GM23338 (cell line): ENCODE measurements around the gene C16orf74.

Experiments
- CREB1 ChIP-seq: fragments of 250-450 bp; sonication (Bioruptor Pico); IDR thresholded peaks from 2 replicates; pipeline ENCODE4 v1.5.0; 2020; ENCODE audit warnings: low read depth, mild to moderate bottlenecking, moderate library complexity
- EZH2 ChIP-seq: fragments of 200-600 bp; sonication (generic); IDR thresholded peaks from one replicate; pipeline ENCODE4 v1.8.0; 2017; ENCODE audit warnings: antibody characterized with exemption, mild to moderate bottlenecking, low read depth; ENCODE audit not compliant: unreplicated experiment
- EZH2phosphoT487 ChIP-seq: fragments of 200-600 bp; sonication (generic); IDR thresholded peaks from one replicate; pipeline ENCODE4 v1.8.1; 2018; ENCODE audit warnings: antibody characterized with exemption; ENCODE audit not compliant: unreplicated experiment
- NANOG ChIP-seq: IDR thresholded peaks from 2 replicates; pipeline ENCODE4 v1.6.1; 2016; ENCODE audit warnings: antibody characterized with exemption, borderline replicate concordance
- POLR2AphosphoS5 ChIP-seq: IDR thresholded peaks from 2 replicates; pipeline ENCODE4 v1.6.1; 2016; ENCODE audit warnings: antibody characterized with exemption, low read depth
- TF ChIP-seq, protein P1 (sequence below), 2 experiments: fragments of 200-600 bp in 1 of 2; sonication (generic) in 1 of 2; conservative IDR thresholded peaks; 2 replicates each; pipeline versions ENCODE4 v1.5.1 to v1.6.1; 2016 to 2017; ENCODE audit warnings: antibody characterized with exemption in 2 of 2, low read depth in 2 of 2, mild to moderate bottlenecking in 2 of 2, moderate library complexity in 1 of 2
- TF ChIP-seq, protein P2 (sequence below): IDR thresholded peaks from one replicate; pipeline ENCODE4 v1.6.1; 2018; ENCODE audit warnings: antibody characterized with exemption; ENCODE audit not compliant: unreplicated experiment

DNA sequence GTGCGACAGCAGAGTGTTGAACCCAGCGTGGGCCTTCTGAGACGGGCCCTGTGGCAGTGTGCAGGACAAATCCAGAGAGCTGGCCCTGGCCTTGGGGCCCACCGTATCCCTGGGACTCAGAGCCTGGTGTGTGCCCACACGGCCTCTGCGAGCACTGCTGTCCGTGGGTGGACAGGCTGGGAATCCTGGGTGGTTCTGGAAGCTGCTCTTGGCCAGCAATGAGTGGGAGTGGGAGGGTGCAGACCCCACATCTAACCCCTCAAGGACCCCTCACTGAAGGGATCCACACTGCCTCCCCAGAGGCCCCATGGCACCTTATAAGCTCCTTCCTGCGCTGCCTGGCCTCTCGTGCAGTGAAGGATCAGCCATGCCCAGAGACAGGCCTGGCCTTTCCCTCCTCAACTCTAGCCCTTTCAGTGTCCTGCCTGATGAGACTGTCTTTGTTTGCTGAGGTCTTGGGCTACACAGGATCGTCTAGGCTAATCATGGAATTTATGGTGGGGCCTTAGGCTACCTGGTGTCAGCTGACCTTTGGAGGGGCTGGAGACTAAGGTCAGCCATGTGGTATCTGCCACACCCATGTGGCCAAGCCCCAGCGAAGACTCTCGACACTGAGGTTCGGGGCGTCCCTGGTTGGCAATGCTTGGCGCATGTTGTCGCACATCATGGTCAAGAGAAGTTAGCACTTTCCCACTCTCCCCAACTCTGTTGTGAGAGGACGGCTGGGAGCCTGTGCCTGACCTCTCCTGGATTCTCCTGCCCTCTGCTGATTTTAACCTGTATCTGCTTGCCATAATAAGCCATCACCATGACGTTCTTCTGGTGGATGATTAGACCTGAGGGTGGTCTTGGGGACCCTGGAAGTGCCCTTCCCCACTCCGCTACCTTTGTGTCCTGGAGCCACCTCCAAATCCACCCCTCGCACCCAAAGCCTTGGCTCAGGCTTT is 45.7 kb downstream of the C16orf74 start:
- TF ChIP-seq, protein P1, sequence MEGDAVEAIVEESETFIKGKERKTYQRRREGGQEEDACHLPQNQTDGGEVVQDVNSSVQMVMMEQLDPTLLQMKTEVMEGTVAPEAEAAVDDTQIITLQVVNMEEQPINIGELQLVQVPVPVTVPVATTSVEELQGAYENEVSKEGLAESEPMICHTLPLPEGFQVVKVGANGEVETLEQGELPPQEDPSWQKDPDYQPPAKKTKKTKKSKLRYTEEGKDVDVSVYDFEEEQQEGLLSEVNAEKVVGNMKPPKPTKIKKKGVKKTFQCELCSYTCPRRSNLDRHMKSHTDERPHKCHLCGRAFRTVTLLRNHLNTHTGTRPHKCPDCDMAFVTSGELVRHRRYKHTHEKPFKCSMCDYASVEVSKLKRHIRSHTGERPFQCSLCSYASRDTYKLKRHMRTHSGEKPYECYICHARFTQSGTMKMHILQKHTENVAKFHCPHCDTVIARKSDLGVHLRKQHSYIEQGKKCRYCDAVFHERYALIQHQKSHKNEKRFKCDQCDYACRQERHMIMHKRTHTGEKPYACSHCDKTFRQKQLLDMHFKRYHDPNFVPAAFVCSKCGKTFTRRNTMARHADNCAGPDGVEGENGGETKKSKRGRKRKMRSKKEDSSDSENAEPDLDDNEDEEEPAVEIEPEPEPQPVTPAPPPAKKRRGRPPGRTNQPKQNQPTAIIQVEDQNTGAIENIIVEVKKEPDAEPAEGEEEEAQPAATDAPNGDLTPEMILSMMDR (conservative IDR thresholded peaks at IDR 0.05; ENCODE audit: low read depth in 2 of 2) = peak in 1 of 2 experiments; percentile 34; a peak in 2 of 4 replicates
- TF ChIP-seq, protein P2, sequence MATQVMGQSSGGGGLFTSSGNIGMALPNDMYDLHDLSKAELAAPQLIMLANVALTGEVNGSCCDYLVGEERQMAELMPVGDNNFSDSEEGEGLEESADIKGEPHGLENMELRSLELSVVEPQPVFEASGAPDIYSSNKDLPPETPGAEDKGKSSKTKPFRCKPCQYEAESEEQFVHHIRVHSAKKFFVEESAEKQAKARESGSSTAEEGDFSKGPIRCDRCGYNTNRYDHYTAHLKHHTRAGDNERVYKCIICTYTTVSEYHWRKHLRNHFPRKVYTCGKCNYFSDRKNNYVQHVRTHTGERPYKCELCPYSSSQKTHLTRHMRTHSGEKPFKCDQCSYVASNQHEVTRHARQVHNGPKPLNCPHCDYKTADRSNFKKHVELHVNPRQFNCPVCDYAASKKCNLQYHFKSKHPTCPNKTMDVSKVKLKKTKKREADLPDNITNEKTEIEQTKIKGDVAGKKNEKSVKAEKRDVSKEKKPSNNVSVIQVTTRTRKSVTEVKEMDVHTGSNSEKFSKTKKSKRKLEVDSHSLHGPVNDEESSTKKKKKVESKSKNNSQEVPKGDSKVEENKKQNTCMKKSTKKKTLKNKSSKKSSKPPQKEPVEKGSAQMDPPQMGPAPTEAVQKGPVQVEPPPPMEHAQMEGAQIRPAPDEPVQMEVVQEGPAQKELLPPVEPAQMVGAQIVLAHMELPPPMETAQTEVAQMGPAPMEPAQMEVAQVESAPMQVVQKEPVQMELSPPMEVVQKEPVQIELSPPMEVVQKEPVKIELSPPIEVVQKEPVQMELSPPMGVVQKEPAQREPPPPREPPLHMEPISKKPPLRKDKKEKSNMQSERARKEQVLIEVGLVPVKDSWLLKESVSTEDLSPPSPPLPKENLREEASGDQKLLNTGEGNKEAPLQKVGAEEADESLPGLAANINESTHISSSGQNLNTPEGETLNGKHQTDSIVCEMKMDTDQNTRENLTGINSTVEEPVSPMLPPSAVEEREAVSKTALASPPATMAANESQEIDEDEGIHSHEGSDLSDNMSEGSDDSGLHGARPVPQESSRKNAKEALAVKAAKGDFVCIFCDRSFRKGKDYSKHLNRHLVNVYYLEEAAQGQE = no peak
- no peak for TF ChIP-seq POLR2AphosphoS5
- no peak for TF ChIP-seq NANOG
- TF ChIP-seq EZH2phosphoT487 = no peak
- no peak for TF ChIP-seq CREB1 (CRISPR knock-in tag)
- no peak for TF ChIP-seq EZH2
